Measurements from ENCODE around the gene DNAJC6.
A peak's percentile ranks its signal among the peaks of the same experiment; 100 is the strongest.

Gene DNAJC6

DNA sequence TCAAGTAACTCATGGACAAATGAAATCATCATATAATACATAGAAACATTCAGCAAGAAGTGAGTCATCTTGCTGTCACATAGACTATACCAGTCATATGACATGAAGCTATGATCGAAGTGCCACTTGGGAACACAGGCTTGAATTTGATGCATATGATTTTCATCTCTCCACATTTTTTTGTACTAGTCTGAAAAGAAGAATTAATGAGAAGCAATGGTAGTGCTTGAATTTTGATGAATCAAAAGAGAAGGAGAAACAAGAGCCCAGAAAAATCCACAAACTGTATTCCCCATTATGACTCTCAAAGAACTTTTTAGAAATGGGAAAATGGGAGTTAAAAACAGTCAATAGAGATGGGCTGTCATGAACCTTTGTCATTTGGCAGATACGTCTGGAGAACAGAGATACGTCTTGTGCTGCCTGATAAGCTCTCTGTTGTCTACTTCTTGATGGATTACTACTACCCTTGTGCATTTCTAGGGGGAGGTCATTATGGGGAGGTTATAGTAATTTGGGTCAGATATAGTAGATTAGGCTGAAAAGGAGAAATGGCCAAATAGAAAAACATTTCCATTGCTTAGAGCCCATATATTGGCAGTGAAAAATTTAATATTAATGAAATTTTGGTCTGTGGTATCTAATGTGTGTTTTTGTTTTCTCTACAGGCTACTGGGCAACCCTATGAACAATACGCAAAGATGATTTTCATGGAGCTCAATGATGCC is 103.1 kb downstream of the DNAJC6 start:
- no peak for DNase-seq

DNA sequence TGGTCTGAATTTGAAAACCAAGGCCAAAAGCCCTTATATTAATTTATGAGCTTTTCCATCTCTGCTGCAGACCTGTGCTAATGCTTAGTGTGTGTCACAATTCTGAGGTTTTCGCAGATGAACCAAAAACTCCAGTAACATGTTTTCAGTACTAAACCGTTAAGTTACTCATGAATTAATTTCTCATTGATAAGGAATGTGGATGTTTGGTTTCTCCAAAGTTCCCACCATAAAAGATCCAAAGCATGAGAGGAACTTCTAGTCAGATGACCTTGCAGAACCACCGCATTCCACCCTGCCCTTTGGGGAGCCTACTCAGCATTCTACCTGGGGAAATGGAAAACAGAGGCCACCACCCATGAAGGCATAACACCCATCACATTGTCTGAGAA is 103.6 kb downstream of the DNAJC6 start:
- DNase-seq = no peak

DNA sequence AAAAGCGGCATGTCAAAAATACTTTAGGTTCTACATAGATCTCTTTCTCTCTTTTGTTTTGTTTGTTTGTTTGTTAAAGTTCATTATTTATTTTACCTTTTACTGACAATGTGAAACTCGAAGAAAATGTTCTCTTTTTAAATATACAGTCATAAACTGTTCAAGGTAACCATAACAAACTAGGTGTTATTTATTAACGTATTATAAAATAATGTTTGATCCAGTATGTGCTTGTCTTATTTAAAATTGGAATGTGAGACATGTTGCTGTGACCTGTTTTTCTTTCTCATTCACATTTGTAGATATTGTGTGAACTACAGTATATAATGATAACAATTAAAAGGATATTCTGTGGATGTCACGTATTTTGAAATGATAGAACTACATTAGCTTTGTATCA is 105.2 kb downstream of the DNAJC6 start:
- no peak for DNase-seq

DNA sequence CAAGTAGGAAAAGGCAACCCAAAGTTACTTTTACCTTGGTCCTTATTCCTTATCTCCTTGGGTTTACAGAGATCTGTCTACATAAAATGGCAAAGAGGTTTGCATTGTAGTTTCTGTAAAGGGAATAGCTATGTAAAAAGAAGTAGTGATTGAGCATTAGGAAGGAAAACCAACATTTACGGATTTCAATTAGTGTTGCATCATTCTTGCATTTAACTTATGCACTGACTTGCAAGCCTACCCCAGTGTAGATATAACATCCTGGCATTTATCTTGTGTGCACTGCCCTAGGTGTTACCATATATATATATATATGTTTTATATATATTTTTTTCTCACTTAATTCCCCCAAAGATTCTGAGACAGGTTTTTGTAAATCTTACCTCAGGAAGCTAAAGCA is 107.4 kb downstream of the DNAJC6 start:
- no peak for DNase-seq

DNA sequence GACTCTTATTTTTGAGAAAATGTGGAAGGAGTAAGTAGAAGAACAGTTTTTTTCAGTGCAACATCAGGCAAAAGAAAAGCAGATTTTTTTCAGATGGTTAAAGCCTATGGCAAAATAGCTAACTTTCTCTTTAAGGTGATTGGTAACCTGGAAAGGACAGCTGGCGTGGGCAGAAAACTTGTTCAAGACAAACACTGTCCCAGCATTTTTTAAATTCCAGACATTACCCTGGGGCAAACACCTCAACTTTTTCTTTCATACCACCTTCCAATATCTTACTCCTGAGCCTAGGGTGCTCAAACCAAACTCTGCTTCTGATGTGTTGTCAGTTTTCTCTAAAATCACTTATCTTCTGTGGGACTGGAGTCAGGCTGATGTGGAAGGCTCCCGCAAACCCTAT is 108.4 kb downstream of the DNAJC6 start:
- no peak for DNase-seq

DNA sequence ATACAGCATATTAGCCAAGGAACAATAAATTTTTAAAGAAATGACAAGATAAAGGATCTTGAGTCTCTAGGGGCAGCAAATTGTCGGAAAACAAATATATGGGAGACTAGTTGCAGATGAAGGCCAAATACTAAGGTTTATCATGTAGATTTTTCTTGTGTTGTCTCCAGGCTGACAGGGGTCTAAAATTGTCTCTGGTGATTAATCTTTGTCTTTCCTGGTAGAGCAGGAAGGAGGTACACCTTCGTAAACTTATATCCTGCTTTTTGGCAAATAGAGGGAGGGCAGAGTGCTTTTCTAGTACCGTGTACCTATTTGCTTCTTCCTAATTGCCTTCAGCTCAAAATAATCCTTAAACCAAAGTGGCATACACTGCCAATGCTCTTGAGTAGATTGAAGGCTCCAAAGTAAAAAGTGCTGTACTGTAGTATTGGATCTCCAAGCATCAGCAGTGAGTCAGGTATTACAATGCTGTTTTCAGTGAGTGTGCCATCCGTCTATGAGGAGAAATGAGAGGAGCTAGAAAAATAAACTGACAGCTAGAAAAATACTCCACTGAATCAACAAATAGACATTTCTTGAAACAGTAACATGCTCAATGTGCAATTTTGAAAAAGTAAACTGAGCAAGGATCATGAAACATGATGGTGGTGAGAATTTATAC is 109.3 kb downstream of the DNAJC6 start:
- DNase-seq = no peak

DNA sequence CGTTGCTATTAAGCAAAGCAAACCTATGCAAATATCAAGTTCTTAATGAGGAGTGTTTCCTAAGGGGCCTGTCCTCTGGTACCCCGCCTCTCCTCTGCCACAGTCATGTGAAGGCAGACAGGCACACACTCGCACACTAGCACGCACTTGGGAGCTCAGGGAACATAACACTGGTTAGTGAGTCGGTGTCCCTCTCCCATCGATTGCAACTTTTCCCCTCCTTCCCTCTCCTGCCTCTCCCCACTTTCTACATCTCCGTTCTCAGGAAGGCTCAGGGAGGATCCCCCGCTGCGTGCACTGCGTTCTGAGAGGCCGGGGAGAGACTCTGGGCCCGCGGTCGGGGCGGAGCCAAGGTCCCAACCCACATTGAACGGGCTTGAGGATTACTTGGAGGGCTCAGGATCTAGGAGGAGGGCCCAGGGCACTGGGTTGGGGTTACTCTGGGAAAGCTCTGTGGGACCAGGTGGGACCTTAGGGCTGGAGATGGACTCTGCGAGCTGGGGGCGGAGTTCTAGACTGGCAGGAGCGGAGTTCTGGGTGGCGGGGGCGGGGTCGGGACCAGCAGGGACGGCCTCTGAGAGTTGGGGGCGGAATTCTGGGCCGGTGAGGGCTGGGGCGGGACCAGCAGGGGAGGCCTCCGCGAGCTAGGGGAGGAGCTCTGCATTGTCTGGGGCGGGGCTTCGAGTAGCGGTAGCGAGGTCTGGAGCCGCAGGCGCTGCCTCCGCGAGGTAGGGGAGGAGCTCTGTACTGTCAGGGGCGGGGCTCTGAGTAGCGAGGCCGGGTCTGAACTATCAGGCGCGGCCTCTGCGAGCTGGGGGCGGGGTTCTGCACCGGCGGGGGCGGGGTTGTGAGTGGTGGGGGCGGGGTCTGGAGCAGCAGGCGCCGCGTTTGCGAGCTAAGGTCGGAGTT is 110.6 kb downstream of the DNAJC6 start:
- peak; percentile 98 for DNase-seq

DNA sequence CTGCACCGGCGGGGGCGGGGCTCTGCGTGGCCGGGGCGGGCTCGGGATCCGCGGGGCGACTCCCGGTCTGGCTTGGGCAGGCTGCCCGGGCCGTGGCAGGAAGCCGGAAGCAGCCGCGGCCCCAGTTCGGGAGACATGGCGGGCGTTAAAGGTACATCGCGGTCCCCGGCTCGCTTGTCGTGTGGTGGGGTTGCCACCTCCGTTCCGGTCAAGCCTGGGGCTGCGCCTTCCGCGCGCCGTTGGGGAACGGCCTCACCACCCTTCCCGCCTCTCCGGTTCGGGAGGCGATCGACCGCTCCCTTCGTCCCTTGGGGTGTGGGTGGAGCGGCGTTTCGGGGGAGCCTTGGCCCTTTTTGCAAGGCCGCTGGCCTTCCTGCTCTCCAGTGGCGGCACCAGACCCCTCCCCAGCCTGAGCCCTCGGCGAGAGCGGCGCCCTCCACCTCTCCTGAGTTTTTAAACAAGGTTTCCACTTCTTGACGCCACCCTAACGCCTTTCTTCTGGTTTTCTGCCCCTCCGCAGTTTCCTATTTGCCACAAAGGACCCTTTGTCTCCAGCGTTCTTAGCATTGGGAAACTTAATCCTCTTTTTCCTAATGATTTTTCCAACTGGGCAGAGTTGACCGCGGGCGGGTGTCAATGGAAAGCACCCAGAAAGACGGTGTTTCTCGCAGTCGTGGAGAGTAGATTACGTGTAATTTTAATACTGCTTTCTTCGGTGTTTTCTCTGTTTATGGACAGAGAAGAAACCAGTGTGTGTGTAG is 111.4 kb downstream of the DNAJC6 start, which contains the start of the genes LEPR and LEPROT:
Gene LEPR, plus strand, starts transcription at position 79 of the 761 bp plus-strand sequence. CDS start 144,898 bp downstream, outside the sequence.
Gene LEPROT, plus strand, starts transcription at position 79 of the 761 bp plus-strand sequence. Its CDS starts 57 bp downstream, at position 136.
- no peak for DNase-seq

DNA sequence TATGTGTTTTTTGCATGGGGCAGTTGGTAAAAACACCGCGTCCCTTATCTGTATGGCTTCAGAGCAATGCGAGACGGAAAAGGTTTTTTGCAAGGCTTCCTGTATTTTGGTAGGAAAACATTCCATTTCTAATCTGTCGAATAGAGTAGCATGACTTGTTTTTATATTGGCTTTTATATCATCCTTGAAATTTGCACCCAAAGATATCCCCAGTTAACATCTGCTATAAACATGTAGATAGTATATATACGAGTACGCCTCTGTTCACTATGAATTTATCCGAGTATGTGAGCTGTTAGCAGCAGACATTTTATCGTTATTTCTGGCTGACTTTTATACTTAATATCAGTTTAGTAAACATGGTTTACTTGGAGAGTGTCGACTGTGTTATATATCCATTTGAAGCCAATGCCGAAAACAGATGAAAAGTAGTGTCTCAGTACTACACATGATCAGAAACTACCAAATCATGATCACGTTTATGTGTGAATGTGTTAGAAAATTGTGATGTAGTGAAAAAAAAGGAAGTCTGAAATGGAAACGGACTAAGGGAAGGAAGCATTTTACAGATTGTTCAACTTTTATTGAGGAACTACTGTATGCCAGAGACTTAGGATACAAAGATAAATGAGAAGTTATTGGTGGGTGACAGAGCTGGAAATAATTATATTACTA is 112.1 kb downstream of the DNAJC6 start:
- no peak for DNase-seq

DNA sequence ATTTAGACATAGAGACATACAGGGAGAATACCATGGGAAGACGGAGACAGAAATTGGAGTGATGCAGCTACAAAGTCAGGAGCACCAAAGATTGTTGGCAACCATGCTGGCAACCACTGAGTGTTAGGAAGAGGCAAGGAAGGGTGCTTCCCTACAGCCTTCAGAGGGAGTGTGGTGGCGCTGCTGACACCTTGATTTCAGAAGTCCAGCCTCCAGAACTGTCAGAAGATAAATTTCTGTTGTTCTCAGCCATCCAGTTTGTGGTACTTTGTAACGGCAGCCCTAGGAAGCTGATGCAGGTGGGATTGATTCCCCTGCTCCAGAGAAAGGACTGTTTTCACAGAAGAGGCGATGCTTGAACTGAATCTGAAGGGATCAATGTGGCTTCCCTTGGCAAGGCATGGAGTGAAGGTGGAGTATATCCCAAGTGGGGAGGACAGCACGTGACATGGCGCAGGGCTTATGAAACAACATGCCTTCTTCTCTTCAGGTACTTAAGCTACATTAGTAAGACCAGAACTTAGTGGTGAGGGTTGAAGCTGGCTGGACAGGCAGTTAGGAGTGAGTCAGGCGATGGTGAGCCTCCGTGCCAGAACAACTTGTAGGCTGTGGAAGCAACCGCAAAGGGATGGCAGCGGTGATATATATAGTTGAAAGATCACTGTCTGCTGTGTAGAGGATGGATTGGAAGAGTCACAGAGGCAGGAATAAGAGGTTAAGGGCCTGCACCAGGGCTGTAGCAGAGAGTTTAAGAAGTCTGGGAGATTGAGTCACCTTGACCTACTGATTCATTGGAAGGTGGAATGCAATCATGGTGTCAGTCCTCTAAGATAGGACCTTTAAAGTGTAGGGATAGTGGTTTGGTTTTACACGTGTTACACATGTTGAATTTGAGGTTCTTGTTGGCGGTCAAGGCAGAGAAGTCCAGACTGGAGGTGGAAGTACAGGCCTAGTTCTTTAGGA is 113.2 kb downstream of the DNAJC6 start:
- no peak for DNase-seq

DNA sequence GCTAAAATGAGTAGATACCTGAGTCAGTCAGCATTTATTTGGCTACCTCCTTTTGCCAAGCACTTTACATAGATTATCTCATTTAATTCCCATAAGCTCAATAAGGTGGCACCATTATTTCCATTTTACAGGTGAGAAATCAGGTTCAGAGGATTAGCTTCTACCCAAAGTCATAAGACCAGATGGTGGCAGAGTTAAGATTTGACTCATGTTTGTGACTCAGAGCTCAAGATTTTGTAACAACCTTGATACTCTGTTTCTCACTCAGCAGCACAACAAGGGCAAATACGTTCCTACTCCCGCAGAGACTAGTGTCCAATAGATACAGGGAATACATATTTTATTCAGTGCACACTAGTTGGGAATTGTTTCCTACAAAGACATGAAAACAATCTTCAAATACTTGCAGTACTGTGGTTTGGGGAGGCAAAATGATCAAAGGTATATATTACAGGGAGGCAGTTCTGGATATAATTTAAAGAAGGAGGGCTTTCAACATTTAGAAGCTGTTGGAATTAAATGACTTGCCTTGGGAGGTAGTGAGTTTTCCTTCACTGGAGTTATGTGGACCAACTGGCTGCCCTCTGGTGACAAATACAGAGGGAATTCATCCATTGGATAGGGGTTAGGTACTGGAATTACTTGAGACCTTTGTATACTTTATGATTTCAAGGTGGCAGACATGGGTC is 114.7 kb downstream of the DNAJC6 start:
- no peak for DNase-seq

DNA sequence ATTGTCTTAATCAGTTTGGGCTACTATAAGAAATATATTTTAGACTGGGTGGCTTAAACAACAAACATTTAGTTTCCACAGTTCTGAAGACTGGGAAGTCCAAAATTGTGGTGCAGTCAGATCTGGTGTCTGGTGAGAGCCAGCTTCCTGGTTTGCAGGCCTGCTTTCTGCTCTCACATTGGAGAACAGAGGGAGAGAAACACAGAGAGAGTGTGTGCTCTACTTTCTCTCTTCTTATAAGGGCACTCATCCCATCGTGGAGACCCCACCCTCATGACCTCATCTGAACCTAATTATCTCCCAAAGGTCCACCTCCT is 115.2 kb downstream of the DNAJC6 start:
- no peak for DNase-seq

DNA sequence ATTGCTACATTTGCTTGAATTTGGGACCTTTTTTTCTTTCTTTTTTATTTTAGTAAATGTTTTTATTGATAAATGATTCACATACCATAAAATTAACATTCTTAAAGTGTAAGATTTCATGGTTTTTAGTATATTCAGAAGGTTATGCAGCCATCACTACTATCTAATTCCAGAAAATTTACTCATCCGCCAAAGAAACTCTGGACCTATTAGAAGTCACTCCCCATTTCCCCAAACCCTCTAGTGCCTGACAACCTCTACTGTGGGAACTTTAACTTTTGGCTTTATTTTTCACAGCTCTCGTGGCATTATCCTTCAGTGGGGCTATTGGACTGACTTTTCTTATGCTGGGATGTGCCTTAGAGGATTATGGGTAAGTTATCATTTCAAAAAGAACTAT is 115.7 kb downstream of the DNAJC6 start:
- DNase-seq = no peak

DNA sequence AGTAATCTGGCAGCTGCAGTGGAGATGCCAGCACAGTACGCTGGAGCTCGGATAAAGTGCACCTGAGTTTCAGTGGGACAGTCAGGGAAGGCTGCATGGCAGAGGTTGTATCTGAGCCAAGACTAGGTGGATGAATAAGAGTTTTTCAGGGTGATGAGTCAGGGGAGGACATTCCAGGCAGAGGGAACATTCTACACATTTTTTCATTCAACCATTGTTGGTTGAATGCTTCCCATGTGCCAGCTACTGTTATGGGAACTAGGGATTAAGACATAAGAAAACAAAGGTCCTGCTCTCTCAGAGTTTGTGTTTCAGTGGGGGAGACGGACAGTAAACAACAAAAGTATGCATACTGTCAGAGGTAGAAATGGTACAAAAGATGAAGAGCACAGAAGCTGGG is 116.4 kb downstream of the DNAJC6 start:
- DNase-seq = no peak

DNA sequence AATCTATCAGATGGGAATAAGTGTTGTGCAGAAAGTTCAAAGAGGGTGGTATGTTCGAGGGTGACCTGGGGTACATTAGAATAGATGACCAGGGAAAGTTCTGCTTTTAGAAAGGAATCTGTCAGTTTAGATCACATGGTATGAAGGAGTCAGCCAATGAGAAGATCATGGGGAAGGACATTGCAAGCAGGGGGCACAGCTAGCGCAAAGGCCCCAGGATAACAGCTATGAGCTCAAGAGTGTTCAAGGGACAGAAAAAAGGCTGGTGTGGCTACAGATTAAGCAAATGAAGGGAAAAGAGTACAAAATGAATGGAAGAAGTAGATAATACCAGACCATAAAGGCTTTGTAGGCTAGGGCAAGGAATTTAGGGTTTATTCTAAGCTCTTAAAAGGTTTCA is 119.7 kb downstream of the DNAJC6 start:
- no peak for DNase-seq

DNA sequence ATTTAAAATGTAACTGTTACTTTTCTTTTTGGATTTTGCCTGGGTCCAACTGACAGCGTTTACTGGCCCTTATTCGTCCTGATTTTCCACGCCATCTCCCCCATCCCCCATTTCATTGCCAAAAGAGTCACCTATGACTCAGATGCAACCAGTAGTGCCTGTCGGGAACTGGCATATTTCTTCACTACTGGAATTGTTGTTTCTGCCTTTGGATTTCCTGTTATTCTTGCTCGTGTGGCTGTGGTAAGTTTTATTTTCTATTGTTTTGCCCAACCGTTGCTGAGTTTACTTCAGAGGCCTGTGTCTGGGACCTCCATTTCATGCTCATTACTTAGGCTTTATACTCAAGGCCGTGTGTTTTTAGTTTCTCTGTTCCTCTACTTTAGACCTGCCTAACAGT is 120.5 kb downstream of the DNAJC6 start:
- DNase-seq = no peak

DNA sequence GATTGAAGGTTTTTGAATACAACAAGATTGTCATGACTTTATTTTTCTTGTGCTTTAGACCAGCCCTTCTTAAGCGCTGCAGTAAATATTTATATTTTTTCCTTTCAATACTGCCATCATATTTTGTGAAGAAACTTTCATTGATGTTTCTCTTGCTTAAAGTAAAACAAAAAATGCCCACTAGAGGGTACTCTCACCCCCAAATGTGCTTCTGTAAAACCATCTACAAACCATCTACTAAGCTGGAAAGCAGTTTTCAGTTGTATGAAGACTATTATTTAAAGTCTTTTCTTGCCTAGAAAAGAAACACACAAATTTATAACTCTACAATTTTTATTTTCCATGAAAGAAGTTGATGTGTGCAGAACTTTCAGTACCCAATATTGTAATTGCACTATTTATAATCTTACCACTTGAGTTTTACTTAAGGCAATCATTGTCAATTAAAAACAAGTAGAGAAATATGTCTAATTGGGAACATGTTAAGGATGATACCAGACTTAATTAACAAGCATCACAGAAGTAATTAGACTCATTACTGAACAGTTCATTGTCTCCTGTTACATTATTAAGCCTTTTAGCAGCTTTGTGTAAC is 121.9 kb downstream of the DNAJC6 start:
- no peak for DNase-seq

DNA sequence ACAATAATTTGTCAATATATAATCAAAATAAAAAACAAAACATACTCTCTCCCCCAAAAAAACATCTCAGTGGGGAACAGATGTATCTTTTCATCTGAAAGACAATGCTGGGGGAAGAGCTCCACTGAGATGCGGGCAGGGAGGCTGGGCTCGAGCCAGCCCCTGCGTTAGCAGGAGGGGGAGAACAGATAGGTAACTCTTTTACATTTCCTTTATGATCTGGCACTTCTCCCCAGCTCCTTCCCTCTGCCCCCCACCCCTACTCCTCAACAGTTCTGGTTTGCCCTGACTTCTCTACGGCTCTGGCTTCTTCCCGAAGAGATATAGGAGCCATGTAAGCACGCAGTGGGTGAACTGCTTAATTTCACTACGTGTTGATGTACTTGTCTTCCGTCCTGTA is 123.6 kb downstream of the DNAJC6 start:
- no peak for DNase-seq

DNA sequence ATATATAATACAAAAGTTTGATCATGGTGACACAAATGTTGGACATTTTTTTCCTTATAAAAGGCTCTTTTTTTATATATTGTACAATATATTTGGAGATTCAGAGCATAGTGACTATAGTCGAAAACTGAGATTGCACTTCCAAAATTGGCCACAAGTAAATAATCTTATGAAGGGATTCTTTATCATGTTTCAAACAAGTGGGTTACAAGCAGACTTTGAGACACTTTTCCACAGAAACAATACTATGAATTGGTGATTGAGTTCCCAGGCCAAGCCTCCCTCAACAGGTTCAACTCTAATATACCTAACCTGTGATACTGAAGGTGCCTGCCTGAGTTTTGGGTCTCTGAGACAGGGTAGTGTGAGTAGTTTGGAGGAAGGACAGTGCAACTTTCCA is 124.9 kb downstream of the DNAJC6 start:
- no peak for DNase-seq

DNA sequence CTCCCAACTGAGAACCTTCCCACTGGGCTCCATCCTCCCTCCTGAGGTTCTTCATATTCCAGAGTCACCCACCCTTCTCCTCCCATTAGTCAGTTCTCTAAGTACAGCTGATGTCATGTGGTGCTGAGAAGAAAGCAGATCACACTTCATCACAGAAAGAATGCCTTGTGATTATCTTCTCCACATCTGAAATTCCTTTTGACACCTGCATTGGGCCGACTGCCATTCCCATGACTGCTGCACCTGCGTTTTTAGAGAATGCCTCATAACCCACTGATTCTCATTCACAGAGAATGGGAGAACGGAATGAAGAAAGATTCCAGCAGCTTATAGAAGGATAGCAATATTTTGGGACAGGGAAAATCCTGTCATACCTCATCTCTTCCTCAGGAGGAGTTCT is 125.4 kb downstream of the DNAJC6 start:
- no peak for DNase-seq
